GM12878 (cell line): ENCODE data around the gene NFE2. TPM values are rescaled to one million over a fixed set of nuclear protein-coding genes. Genes with fewer than 3 reads are reported as not detected.
A peak's percentile ranks its signal among the peaks of the same experiment; 100 is the strongest.

ENCODE experiments used
- FOS ChIP-seq: IDR thresholded peaks from 3 replicates; pipeline ENCODE4 v1.6.1; 2011; ENCODE audit warnings: borderline replicate concordance; ENCODE audit not compliant: insufficient read length; ENCODE audit errors: extremely low read depth
- FOXK2 ChIP-seq: fragments of 450-650 bp; IDR thresholded peaks from 2 replicates; pipeline ENCODE4 v1.6.1; 2017; ENCODE audit warnings: mild to moderate bottlenecking, moderate library complexity
- IRF5 ChIP-seq: fragments of 450-650 bp; IDR thresholded peaks from 2 replicates; pipeline ENCODE4 v1.6.1; 2017; ENCODE audit warnings: borderline replicate concordance
- JUND ChIP-seq: IDR thresholded peaks from 2 replicates; pipeline ENCODE4 v1.6.1; 2012; ENCODE audit warnings: low read depth, mild to moderate bottlenecking, low read length, improper control_type of control experiment, moderate library complexity
- MTA3 ChIP-seq: IDR thresholded peaks from 2 replicates; pipeline ENCODE4 v1.6.1; 2012; ENCODE audit warnings: low read length, inconsistent platforms, borderline replicate concordance
- NFYA ChIP-seq: IDR thresholded peaks from 2 replicates; pipeline ENCODE4 v1.6.1; 2011; ENCODE audit warnings: low read depth, mild to moderate bottlenecking, low read length, improper control_type of control experiment, borderline replicate concordance
- NFYB ChIP-seq: IDR thresholded peaks from 2 replicates; pipeline ENCODE4 v1.6.1; 2011; ENCODE audit warnings: low read depth, mild to moderate bottlenecking, low read length, improper control_type of control experiment, moderate library complexity; ENCODE audit not compliant: insufficient read depth
- PAX8 ChIP-seq: fragments of 450-650 bp; IDR thresholded peaks from 2 replicates; pipeline ENCODE4 v1.6.1; 2017; ENCODE audit warnings: mild to moderate bottlenecking, moderate library complexity
- POLR2A ChIP-seq: IDR thresholded peaks from 2 replicates; pipeline ENCODE4 v1.6.1; 2011; ENCODE audit warnings: low read depth, mild to moderate bottlenecking, low read length
- PRDM15 ChIP-seq: fragments of 450-650 bp; formaldehyde crosslinking; IDR thresholded peaks from 2 replicates; pipeline ENCODE4 v1.4.0; 2020; ENCODE audit warnings: mild to moderate bottlenecking, moderate library complexity
- SP1 ChIP-seq: IDR thresholded peaks from one replicate; pipeline ENCODE4 v1.6.1; 2011; ENCODE audit warnings: low read depth, low read length
- SREBF1 ChIP-seq: IDR thresholded peaks from 2 replicates; pipeline ENCODE4 v1.6.1; 2012; ENCODE audit warnings: mild to moderate bottlenecking, low read length
- WRNIP1 ChIP-seq: IDR thresholded peaks from 2 replicates; pipeline ENCODE4 v1.6.1; 2011; ENCODE audit warnings: low read depth, low read length, improper control_type of control experiment, borderline replicate concordance
- ZBED1 ChIP-seq: IDR thresholded peaks from 2 replicates; pipeline ENCODE4 v1.6.1; 2016; ENCODE audit warnings: borderline replicate concordance
- ZNF24 ChIP-seq: fragments of 450-650 bp; IDR thresholded peaks from 2 replicates; pipeline ENCODE4 v1.6.1; 2017; ENCODE audit warnings: antibody characterized with exemption, mild to moderate bottlenecking
- polyA plus RNA-seq, 11 experiments: library from polyadenylated mRNA; depleted of rRNA in 4 of 11; unstranded in 6 of 11; stranded (reverse) in 5 of 11; fragments of >200 nt; fragmentation: Nextera tagmentation in 4 of 11; fragmentation: Illumina TruSeq in 1 of 11; extraction: Ambion mirVana in 4 of 11; extraction: Trizol in 1 of 11; gene quantifications; 1 replicate in 1 of 11; 2 replicates in 10 of 11; pipeline versions ENCODE4 v1.2.1 to v1.2.3, GENCODE V29; 2011 to 2016; ENCODE audit warnings: inconsistent platforms in 2 of 11, missing spikeins in 2 of 11, low read depth in 1 of 11
- total RNA-seq, 4 experiments: library from RNA; depleted of rRNA in 3 of 4; stranded (reverse); fragments of >200 nt in 3 of 4; fragmentation: Illumina TruSeq in 1 of 4; extraction: Trizol in 1 of 4; gene quantifications; 2 replicates each; pipeline versions ENCODE4 v1.2.1 to v1.2.3, GENCODE V29; 2013 to 2021
- TF ChIP-seq, protein P1 (sequence below): fragments of 450-650 bp; formaldehyde crosslinking; IDR thresholded peaks from 2 replicates; pipeline ENCODE4 v1.5.0; 2022; ENCODE audit warnings: mild to moderate bottlenecking, missing genetic modification characterization
- TF ChIP-seq, protein P2 (sequence below): IDR thresholded peaks from 2 replicates; pipeline ENCODE4 v1.6.1; 2012; ENCODE audit warnings: mild to moderate bottlenecking, low read depth, low read length
- TF ChIP-seq, protein P3 (sequence below): IDR thresholded peaks from 2 replicates; pipeline ENCODE4 v1.6.1; 2012; ENCODE audit warnings: low read depth, low read length, improper control_type of control experiment

The NFE2 gene
- total and polyA plus RNA-seq, 10 of the 15 experiments (the other 5 are each of a cell fraction or from before 2014, with no cell fraction given), result 0.06 to 0.28 TPM; not detected in 8

GRCh38 chr12:54280468-54281260 lies 20.2 kb downstream of the NFE2 start, which contains the start of gene HNRNPA1 (continued):
- TF ChIP-seq SREBF1, result no peak
- peak; percentile 96 for TF ChIP-seq PAX8
- TF ChIP-seq IRF5, result no peak
- TF ChIP-seq PRDM15 (CRISPR knock-in tag), result no peak
- TF ChIP-seq NFYB, result peak; percentile 100
- no peak for TF ChIP-seq JUND
- TF ChIP-seq ZBED1, result peak; percentile 19; the same call in 1 of the 2 replicates
- TF ChIP-seq, protein P1, sequence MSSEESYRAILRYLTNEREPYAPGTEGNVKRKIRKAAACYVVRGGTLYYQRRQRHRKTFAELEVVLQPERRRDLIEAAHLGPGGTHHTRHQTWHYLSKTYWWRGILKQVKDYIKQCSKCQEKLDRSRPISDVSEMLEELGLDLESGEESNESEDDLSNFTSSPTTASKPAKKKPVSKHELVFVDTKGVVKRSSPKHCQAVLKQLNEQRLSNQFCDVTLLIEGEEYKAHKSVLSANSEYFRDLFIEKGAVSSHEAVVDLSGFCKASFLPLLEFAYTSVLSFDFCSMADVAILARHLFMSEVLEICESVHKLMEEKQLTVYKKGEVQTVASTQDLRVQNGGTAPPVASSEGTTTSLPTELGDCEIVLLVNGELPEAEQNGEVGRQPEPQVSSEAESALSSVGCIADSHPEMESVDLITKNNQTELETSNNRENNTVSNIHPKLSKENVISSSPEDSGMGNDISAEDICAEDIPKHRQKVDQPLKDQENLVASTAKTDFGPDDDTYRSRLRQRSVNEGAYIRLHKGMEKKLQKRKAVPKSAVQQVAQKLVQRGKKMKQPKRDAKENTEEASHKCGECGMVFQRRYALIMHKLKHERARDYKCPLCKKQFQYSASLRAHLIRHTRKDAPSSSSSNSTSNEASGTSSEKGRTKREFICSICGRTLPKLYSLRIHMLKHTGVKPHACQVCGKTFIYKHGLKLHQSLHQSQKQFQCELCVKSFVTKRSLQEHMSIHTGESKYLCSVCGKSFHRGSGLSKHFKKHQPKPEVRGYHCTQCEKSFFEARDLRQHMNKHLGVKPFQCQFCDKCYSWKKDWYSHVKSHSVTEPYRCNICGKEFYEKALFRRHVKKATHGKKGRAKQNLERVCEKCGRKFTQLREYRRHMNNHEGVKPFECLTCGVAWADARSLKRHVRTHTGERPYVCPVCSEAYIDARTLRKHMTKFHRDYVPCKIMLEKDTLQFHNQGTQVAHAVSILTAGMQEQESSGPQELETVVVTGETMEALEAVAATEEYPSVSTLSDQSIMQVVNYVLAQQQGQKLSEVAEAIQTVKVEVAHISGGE, result no peak
- peak; percentile 97 for TF ChIP-seq POLR2A
- TF ChIP-seq, protein P2, sequence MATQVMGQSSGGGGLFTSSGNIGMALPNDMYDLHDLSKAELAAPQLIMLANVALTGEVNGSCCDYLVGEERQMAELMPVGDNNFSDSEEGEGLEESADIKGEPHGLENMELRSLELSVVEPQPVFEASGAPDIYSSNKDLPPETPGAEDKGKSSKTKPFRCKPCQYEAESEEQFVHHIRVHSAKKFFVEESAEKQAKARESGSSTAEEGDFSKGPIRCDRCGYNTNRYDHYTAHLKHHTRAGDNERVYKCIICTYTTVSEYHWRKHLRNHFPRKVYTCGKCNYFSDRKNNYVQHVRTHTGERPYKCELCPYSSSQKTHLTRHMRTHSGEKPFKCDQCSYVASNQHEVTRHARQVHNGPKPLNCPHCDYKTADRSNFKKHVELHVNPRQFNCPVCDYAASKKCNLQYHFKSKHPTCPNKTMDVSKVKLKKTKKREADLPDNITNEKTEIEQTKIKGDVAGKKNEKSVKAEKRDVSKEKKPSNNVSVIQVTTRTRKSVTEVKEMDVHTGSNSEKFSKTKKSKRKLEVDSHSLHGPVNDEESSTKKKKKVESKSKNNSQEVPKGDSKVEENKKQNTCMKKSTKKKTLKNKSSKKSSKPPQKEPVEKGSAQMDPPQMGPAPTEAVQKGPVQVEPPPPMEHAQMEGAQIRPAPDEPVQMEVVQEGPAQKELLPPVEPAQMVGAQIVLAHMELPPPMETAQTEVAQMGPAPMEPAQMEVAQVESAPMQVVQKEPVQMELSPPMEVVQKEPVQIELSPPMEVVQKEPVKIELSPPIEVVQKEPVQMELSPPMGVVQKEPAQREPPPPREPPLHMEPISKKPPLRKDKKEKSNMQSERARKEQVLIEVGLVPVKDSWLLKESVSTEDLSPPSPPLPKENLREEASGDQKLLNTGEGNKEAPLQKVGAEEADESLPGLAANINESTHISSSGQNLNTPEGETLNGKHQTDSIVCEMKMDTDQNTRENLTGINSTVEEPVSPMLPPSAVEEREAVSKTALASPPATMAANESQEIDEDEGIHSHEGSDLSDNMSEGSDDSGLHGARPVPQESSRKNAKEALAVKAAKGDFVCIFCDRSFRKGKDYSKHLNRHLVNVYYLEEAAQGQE, result 0 out of 2 replicates have a peak, but pooled peaks have one; percentile 14
- TF ChIP-seq SP1, result peak; percentile 99
- TF ChIP-seq FOS, result peak; percentile 99
- TF ChIP-seq, protein P3, sequence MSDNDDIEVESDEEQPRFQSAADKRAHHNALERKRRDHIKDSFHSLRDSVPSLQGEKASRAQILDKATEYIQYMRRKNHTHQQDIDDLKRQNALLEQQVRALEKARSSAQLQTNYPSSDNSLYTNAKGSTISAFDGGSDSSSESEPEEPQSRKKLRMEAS, result peak; percentile 27; the same call in 1 of the 2 replicates
- no peak for TF ChIP-seq WRNIP1
- no peak for TF ChIP-seq ZNF24
- peak; percentile 99 for TF ChIP-seq NFYA
- TF ChIP-seq FOXK2, result no peak
- no peak for TF ChIP-seq MTA3
